K562 treated with DMSO at 1 percent for 48 hours (cell line): ENCODE measurements around the gene RPL21. TPM values are rescaled to one million over a fixed set of nuclear protein-coding genes. Genes with fewer than 3 reads are reported as not detected.

Experiments
- total RNA-seq: library from RNA; unstranded; fragments of 300-600 nt; gene quantifications from 2 replicates; pipeline ENCODE4 v1.2.3, GENCODE V29; 2022; ENCODE audit warnings: low replicate concordance; ENCODE audit errors: extremely low read depth

The RPL21 gene
- total RNA-seq, result not detected in 2 replicates

GRCh38 chr13:27251166-27252091 lies at the start of gene RPL21:
TSS of gene RPL21 (plus strand) at chr13:27251558. CDS start at chr13:27253777, 2,219 bp downstream.

GRCh38 chr13:27270594-27271520 lies 19.5 kb downstream of the RPL21 start, which contains the start of gene RASL11A:
TSS of gene RASL11A (plus strand) at chr13:27270830. CDS start at chr13:27270945, 115 bp downstream.

Other genes with a start within 250 kb of the RPL21 start
- gene USP12, start 79.7 kb upstream of the RPL21 start, total RNA-seq, result not detected in 2 replicates
- not detected in 2 replicates for gene RASL11A, start 19.3 kb downstream of the RPL21 start, total RNA-seq
- gene GTF3A, start 173.1 kb downstream of the RPL21 start, total RNA-seq, result not detected in 2 replicates
- not detected in 2 replicates for gene MTIF3, start 199.0 kb downstream of the RPL21 start, total RNA-seq